HG03108 (cell line): Measurements from ENCODE around the gene KARS1.
A peak's percentile ranks its signal among the peaks of the same experiment; 100 is the strongest.
"Not testable (repeated sequence)": the region's sequence is repeated elsewhere in the genome, so short reads cannot be mapped to it uniquely, and the experiment has no call there.

Experiments
- ATAC-seq: cut with Tn5 transposase; IDR thresholded peaks from one replicate; pipeline ENCODE4 v1.9.1; 2021; ENCODE audit warnings: moderate library complexity; ENCODE audit not compliant: unreplicated experiment

KARS1 gene

DNA sequence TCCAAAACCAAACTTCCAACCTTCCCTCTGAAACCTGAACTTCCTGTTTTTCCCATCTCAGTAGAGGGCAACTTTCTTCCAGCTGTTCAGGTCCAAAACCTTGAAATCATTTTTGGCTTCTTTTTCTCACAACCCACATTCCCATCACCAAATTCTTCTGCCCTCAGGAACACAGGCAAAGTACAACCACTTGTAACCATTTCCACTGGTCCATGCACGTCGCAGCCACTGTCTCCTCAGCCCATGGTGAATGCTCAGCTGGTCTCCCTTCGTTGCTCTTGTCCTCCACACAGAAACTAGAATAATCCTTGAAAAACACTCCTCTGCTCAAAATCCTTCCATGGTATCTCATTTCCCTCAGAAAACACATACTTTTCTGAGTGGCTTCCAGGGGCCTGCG is 20.7 kb downstream of the KARS1 start:
- no peak for ATAC-seq

GRCh38 chr16:75624921-75625334 is 22.5 kb downstream of the KARS1 start:
- no peak for ATAC-seq

GRCh38 chr16:75622761-75623605 is 24.5 kb downstream of the KARS1 start, which contains the start of gene ADAT1:
Gene ADAT1, minus strand, starts transcription at chr16:75623281. Its CDS starts 2,482 bp downstream, at chr16:75620799.
- peak; percentile 92 for ATAC-seq

- no peak for ATAC-seq
Observed at GRCh38 chr16:75621170-75621477, 26.3 kb downstream of the KARS1 start.

GRCh38 chr16:75620326-75621169 is 26.9 kb downstream of the KARS1 start:
- no peak for ATAC-seq

DNA sequence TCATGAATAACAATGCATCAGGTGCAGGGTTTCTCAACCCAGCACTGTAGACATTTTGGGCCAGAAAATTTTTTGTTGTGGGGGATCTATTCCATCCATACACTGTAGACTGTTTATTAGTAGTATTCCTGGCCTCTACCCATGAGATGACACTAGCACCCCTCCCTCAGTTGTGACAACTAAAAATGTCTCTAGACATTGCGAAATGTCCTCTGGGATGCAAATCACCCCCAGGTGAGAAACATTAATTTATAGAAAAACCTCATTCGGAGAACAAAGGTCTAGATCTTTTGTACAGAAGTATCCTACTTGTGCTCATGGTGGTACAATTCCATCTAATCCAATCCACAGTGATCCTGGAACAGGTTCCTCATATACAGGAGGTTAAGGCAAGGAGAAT is 28.7 kb downstream of the KARS1 start:
- no peak for ATAC-seq

- ATAC-seq, result no peak
Observed at GRCh38 chr16:75617121-75617520, 30.3 kb downstream of the KARS1 start.

DNA sequence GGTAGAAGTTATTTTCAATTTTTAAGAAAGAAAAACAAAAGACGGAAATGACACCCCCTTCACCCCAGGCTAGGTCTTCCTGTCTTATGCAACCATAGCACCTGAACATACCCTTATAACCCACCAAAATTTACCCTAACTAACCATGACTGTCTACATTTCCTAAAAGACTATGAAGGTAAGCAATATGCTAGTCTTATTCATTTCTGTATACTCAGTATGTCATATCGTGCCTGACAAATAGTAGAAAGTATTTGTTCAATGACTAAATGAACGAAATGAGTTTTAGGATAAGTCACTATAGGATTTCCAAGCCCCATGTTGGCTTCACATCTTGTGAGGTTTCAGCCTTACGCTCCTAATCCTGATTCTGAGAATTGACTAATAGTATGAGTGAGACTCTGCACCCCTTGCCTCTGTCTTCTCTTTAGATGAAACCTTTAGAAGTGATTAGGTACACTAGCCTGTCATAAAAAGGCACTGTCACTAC is 30.9 kb downstream of the KARS1 start:
- ATAC-seq, result no peak

- ATAC-seq, result no peak
Observed at GRCh38 chr16:75615619-75616018, 31.8 kb downstream of the KARS1 start.

DNA sequence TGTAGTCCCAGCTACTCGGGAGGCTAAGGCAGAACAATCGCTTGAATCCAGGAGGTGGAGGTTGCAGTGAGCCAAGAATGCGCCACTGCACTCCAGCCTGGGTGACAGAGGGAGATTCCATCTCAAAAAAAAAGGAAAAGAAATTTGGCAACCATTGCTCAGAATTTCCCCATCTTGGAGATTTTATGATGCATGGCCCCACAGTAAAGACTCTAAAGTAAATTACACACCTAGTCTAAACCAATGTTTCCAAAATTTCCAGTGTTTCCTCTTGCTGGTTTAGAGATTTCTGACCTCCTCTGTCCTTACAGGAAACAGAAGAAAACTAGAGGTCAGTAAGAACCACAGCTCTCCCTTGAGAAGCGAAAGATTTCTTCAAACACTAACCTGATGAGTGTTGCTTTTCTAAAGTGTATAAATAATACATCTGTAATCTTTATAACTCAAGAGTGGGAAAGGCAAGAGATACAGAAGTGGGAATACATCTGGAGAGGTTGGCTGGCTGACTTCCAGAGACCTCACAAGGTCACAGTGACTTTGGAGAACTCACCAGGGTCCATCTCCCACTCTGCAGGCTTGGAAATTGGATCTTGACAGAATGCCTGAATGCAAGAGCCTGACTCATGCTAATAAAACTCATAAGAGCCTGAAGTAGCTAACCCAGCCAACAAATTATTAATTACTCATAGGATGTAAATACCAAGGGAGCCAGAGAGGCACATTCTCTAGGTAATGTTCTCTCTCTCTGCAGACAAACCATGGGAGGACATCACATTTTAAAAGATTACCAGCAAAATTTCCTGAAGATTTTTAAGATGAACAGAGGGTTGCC is 33.2 kb downstream of the KARS1 start:
- ATAC-seq, result no peak

GRCh38 chr16:75606507-75606906 is 41.0 kb downstream of the KARS1 start:
- ATAC-seq, result no peak

- ATAC-seq, result no peak
Observed at GRCh38 chr16:75603241-75603640, 44.2 kb downstream of the KARS1 start.

- ATAC-seq, result no peak
Observed at GRCh38 chr16:75599452-75600277, 47.8 kb downstream of the KARS1 start.

- ATAC-seq, result no peak
Observed at GRCh38 chr16:75593825-75594820, 53.3 kb downstream of the KARS1 start.

DNA sequence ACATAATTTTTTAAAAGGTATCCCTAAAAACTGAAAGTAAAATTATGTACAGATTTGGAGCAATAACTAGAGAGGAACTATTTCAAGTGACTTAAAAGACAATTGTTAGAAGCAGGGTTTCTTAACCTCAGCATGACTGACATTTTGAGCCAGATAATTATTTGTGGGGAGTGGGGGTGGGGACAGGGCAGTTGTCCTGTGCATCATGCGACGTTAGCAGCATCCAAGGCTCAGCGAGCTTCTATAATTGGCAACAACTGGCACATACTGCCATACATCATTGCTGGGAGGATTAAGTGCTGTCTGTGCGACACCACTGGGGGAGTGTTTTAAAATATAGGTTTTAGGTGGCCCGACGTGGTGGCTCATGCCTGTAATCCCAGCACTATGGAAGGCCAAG is 54.2 kb downstream of the KARS1 start:
- ATAC-seq, result no peak

DNA sequence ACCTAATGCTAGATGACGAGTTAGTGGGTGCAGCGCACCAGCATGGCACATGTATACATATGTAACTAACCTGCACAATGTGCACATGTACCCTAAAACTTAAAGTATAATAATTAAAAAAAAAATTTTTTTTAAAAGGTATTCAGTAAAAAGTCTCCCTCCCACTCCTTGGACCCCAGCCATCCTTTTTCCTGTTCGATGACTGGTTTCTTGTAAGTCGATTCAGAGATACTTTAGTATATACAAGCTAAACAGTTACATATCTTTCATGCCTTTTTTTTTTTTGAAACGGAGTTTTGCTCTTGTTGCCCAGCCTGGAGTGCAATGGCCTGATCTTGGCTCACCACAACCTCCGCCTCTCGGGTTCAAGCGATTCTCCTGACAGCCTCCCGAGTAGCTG is 55.5 kb downstream of the KARS1 start:
- not testable (repeated sequence) for ATAC-seq

GRCh38 chr16:75590920-75591843 is 56.3 kb downstream of the KARS1 start:
- no peak for ATAC-seq

DNA sequence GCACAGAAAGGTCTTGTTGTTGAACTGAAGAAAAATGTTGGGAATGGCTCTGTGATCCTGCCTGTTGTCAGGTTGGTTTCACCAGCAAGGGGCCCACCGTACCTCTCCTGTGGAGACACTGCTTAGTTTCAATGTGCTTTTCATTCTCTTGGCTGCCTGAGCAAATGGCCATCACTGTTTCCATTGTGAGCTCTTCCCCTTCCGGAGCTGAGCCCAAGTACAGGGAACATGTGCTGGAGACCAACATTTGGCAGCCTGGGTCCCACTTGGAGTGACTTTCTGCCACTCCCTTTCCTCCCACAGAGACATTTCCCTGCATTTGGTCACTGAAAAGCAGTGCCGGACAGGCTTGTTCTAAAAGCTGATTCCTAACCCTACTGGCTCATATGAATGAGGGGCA is 58.2 kb downstream of the KARS1 start:
- ATAC-seq, result no peak
